ENCODE data around the gene MTF2.

MTF2 gene

GRCh38 chr1:93106226-93106625, 27.1 kb downstream of the MTF2 start:
- H3K36me3 ChIP-seq (ENCODE audit: insufficient read depth, low read length): no peaks in the 10 kb centered on the region; the same call in 1 of the 2 replicates
- H3K9me3 ChIP-seq (ENCODE audit: control insufficient read depth, insufficient read depth, low read length): 0 out of 2 replicates have a peak, but pooled peaks cover 4% of the 10 kb centered on the region
- no peak overlapping the region for H3K9ac ChIP-seq (ENCODE audit: low read depth, low read length)
- H3K4me1 ChIP-seq (ENCODE audit: insufficient read depth, low read length): peaks cover 6% of the 10 kb centered on the region; the same call in 1 of the 2 replicates

DNA sequence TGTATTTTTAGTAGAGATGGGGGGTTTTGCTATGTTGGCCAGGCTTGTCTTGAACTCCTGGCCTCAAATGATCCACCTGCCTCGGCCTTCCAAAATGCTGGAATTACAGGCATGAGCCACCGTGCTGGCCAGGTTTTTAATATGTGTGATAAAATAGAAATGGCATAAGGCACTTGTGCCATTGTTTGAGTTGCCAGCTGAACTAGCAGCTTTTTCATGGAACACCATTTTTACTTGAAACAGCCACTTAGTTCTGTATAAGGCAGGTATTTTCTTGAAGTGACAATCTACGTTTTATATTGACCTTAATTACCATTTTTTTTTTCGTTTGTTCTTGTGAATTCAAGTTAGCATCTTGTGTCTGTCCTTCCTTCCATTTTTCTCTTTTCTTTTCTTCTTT, 28.3 kb downstream of the MTF2 start:
- Histone ChIP-seq H3K9me3 (ENCODE audit: control insufficient read depth, insufficient read depth, low read length) (0 out of 2 replicates have a peak, but pooled peaks cover 4% of the 10 kb centered on the region), H3K9ac (ENCODE audit: low read depth, low read length) (no peak overlapping the region), H3K4me1 (ENCODE audit: insufficient read depth, low read length) (peaks cover 10% of the 10 kb centered on the region), H3K36me3 (ENCODE audit: insufficient read depth, low read length) (no peaks in the 10 kb centered on the region; the same call in 1 of the 2 replicates)

- Histone ChIP-seq H3K4me1 (ENCODE audit: insufficient read depth, low read length) (peaks cover 10% of the 10 kb centered on the region), H3K9ac (ENCODE audit: low read depth, low read length) (no peak overlapping the region), H3K9me3 (ENCODE audit: control insufficient read depth, insufficient read depth, low read length) (0 out of 2 replicates have a peak, but pooled peaks cover 4% of the 10 kb centered on the region), H3K36me3 (ENCODE audit: insufficient read depth, low read length) (peaks cover 3% of the 10 kb centered on the region)
These were observed 29.3 kb downstream of the MTF2 start for GRCh38 chr1:93108335-93108734.

DNA sequence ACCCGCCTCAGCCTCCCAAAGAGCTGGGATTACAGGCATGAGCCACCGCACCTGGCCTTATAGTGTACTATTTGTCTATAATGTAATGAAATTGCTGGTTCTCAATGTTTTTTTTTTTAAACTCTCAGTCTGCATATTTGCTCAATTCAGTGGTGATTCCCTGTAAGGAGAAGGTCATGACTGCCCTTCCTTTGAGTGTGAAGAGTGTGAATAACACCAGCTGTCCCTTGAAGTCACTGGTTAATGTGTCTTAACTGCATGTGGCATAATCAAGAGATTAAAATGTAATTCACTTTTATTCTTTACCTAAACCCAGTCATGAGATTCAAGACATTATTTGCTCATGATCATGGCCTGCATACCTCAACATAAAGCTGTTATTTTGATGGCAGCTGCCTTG, 30.5 kb downstream of the MTF2 start:
- H3K9ac ChIP-seq (ENCODE audit: low read depth, low read length): no peak overlapping the region
- H3K4me1 ChIP-seq (ENCODE audit: insufficient read depth, low read length): peaks cover 10% of the 10 kb centered on the region
- 0 out of 2 replicates have a peak, but pooled peaks cover 4% of the 10 kb centered on the region for H3K9me3 ChIP-seq (ENCODE audit: control insufficient read depth, insufficient read depth, low read length)
- peaks cover 3% of the 10 kb centered on the region for H3K36me3 ChIP-seq (ENCODE audit: insufficient read depth, low read length)

DNA sequence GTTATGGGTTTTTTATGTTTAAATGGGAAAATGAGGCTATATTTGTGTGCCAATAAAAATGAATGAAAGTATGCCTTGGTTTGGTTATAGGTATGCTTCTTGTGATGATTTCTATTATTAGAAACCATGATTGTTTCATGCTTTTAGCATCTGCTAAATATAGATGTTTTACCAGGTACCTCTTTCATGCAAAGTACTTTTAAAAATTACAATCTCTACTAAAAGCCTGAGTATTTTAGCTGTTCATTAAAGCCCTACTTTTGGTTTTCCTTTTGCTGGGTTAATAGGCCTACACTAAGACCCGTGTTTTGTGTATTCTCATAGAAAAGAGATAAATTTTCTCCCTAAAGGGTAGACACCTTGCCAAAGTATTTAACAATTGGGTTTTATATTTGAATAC, 32.0 kb downstream of the MTF2 start:
- 0 out of 2 replicates have a peak, but pooled peaks cover 4% of the 10 kb centered on the region for H3K9me3 ChIP-seq (ENCODE audit: control insufficient read depth, insufficient read depth, low read length)
- peaks cover 10% of the 10 kb centered on the region for H3K4me1 ChIP-seq (ENCODE audit: insufficient read depth, low read length)
- H3K36me3 ChIP-seq (ENCODE audit: insufficient read depth, low read length): peaks cover 10% of the 10 kb centered on the region
- no peak overlapping the region for H3K9ac ChIP-seq (ENCODE audit: low read depth, low read length)

DNA sequence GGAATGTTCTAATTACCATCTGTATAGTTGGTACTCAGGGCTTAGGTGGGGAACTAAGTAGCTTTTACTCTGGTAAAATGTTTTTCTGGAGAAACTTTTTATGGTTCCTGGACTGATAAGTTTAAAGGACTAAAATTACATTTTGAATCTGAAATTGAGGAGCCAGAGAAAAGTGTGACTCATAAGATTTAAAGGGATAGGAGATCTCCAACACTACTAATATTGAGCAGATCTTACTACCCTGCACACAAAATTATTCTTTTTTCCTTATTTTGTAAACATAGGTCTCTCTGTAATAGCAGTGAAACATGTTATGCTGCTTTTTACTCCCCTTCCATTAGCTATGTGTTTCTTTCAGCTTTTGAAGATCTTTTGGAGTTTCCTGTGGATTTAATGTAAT, 32.5 kb downstream of the MTF2 start:
- no peak overlapping the region for H3K9ac ChIP-seq (ENCODE audit: low read depth, low read length)
- H3K4me1 ChIP-seq (ENCODE audit: insufficient read depth, low read length): peaks cover 10% of the 10 kb centered on the region
- H3K9me3 ChIP-seq (ENCODE audit: control insufficient read depth, insufficient read depth, low read length): 0 out of 2 replicates have a peak, but pooled peaks cover 4% of the 10 kb centered on the region
- peaks cover 15% of the 10 kb centered on the region for H3K36me3 ChIP-seq (ENCODE audit: insufficient read depth, low read length)

- peaks cover 10% of the 10 kb centered on the region for H3K4me1 ChIP-seq (ENCODE audit: insufficient read depth, low read length)
- no peak overlapping the region for H3K9ac ChIP-seq (ENCODE audit: low read depth, low read length)
- H3K9me3 ChIP-seq (ENCODE audit: control insufficient read depth, insufficient read depth, low read length): no peaks in the 10 kb centered on the region
- peaks cover 18% of the 10 kb centered on the region for H3K36me3 ChIP-seq (ENCODE audit: insufficient read depth, low read length)
These were observed 34.0 kb downstream of the MTF2 start for GRCh38 chr1:93113127-93113526.

- H3K4me1 ChIP-seq (ENCODE audit: insufficient read depth, low read length): peaks cover 10% of the 10 kb centered on the region
- H3K9ac ChIP-seq (ENCODE audit: low read depth, low read length): no peak overlapping the region
- no peaks in the 10 kb centered on the region for H3K9me3 ChIP-seq (ENCODE audit: control insufficient read depth, insufficient read depth, low read length)
- H3K36me3 ChIP-seq (ENCODE audit: insufficient read depth, low read length): peaks cover 18% of the 10 kb centered on the region
These were observed 35.3 kb downstream of the MTF2 start for GRCh38 chr1:93114391-93114790.

GRCh38 chr1:93120614-93121013, 41.5 kb downstream of the MTF2 start:
- no peaks in the 10 kb centered on the region for H3K9me3 ChIP-seq (ENCODE audit: control insufficient read depth, insufficient read depth, low read length)
- no peak overlapping the region for H3K9ac ChIP-seq (ENCODE audit: low read depth, low read length)
- peaks cover 12% of the 10 kb centered on the region; the same call in 1 of the 2 replicates for H3K4me1 ChIP-seq (ENCODE audit: insufficient read depth, low read length)
- peaks cover 11% of the 10 kb centered on the region for H3K36me3 ChIP-seq (ENCODE audit: insufficient read depth, low read length)

DNA sequence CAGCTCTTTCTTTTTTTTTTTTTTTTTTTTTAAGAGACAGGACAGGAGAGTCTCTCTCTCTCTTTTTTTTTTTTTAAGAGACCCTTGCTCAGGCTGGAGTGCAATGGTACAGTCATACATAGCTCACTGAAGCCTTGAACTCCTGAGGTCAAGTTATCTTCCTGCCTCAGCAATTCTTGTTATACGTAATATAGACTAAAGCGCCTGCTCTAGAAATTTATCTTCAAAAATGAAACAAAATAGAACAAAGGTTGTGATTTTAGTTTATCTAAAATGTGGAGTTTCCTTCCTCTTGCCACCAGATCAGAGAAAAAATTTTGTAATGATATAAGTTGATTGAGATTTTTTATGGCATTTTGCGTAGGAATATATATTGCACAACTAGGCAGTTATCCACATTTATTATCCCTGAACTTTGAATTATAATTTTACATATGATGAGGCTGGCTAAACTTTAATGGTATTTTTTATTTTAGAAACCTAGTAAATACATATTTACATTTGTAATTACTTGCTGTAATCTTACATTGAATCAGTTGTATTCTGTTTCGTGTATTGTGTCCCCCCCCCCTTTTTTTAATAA, 44.2 kb downstream of the MTF2 start:
- H3K36me3 ChIP-seq (ENCODE audit: insufficient read depth, low read length): no peaks in the 10 kb centered on the region; the same call in none of the 2 replicates
- no peaks in the 10 kb centered on the region for H3K9me3 ChIP-seq (ENCODE audit: control insufficient read depth, insufficient read depth, low read length)
- H3K4me1 ChIP-seq (ENCODE audit: insufficient read depth, low read length): peaks cover 17% of the 10 kb centered on the region; the same call in 1 of the 2 replicates
- H3K9ac ChIP-seq (ENCODE audit: low read depth, low read length): no peak overlapping the region

DNA sequence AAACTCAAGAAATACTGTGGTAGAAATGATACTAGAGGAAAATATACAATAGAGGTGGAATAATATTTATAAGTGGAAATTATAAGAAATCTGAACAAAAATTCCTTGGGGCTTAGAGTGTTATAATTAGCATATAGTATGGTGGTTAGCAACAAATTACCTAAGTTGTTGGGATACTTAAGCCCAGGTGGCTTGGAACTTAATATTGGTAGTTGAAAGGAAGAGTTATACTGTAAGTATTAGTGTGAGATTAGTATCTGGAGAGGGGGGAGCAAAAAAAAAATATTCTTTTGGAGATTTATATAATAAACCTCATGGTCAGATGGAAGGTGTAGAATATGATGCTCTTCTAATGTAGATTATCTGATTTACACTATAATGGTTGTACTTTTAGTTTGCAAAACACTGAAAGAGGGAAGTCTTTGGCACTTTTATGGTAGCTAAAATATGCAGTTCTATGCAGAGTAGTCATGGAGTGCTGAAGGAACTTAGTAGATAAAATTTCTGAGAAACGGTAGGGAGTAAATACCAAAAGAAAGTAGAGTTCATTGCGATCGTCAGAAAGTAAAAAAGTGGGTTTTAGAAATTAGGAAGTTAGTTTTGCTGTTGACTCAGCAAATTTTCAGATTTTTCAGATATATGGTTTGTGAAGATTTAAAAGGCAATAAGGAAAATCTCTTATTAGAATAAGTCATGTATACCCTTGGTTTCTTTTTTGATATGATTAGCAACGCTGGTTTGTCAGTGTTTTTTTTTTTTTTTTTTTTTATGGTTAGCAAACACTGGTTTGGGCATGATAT, 45.7 kb downstream of the MTF2 start:
- Histone ChIP-seq H3K4me1 (ENCODE audit: insufficient read depth, low read length) (peaks cover 17% of the 10 kb centered on the region; the same call in 1 of the 2 replicates), H3K9me3 (ENCODE audit: control insufficient read depth, insufficient read depth, low read length) (no peaks in the 10 kb centered on the region), H3K36me3 (ENCODE audit: insufficient read depth, low read length) (no peaks in the 10 kb centered on the region; the same call in none of the 2 replicates), H3K9ac (ENCODE audit: low read depth, low read length) (no peak overlapping the region)

- Histone ChIP-seq H3K36me3 (ENCODE audit: insufficient read depth, low read length) (peaks cover 3% of the 10 kb centered on the region), H3K4me1 (ENCODE audit: insufficient read depth, low read length) (peaks cover 9% of the 10 kb centered on the region; the same call in 1 of the 2 replicates), H3K9ac (ENCODE audit: low read depth, low read length) (no peak overlapping the region), H3K9me3 (ENCODE audit: control insufficient read depth, insufficient read depth, low read length) (no peaks in the 10 kb centered on the region)
These were observed 50.5 kb downstream of the MTF2 start for GRCh38 chr1:93129507-93130099.

DNA sequence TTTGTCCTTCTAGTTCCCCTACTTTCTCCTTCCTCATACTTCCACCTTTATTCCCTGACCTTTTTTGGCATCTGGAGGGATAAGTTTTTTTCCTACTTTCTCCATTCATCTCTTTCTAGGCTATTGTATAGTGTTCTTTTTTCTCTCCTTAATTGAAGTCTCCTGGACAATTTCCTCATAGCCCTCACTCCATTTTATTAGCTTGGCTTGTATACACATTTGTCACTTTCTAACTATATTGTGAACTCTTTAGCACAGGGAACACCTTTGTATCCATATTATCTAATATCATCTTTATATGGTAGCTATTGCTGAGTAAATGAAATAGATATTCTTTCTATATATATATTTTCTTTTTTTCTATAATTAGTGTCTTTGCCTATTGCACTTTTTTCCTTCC, 53.6 kb downstream of the MTF2 start:
- H3K9me3 ChIP-seq (ENCODE audit: control insufficient read depth, insufficient read depth, low read length): no peaks in the 10 kb centered on the region
- no peak overlapping the region for H3K9ac ChIP-seq (ENCODE audit: low read depth, low read length)
- peaks cover 15% of the 10 kb centered on the region for H3K36me3 ChIP-seq (ENCODE audit: insufficient read depth, low read length)
- no peaks in the 10 kb centered on the region for H3K4me1 ChIP-seq (ENCODE audit: insufficient read depth, low read length)

GRCh38 chr1:93136445-93136844, 57.4 kb downstream of the MTF2 start:
- peaks cover 15% of the 10 kb centered on the region for H3K36me3 ChIP-seq (ENCODE audit: insufficient read depth, low read length)
- H3K9ac ChIP-seq (ENCODE audit: low read depth, low read length): no peak overlapping the region

More at GRCh38 chr1:93136445-93136844, 57.4 kb downstream of the MTF2 start:
- Histone ChIP-seq H3K4me1 (ENCODE audit: insufficient read depth, low read length) (no peaks in the 10 kb centered on the region), H3K9me3 (ENCODE audit: control insufficient read depth, insufficient read depth, low read length) (no peaks in the 10 kb centered on the region)

Measured in ES-I3 (cell line).